HUDEP-2 (cell line): ENCODE results near the gene GFER.
A peak's percentile ranks its signal among the peaks of the same experiment; 100 is the strongest.

Experiments
- DNase-seq, 76 experiments: peaks; one replicate each; lab custom pipeline; 2025; ENCODE audit not compliant: unreplicated experiment in 76 of 76; lab: John Stamatoyannopoulos, UW

Gene GFER

DNA sequence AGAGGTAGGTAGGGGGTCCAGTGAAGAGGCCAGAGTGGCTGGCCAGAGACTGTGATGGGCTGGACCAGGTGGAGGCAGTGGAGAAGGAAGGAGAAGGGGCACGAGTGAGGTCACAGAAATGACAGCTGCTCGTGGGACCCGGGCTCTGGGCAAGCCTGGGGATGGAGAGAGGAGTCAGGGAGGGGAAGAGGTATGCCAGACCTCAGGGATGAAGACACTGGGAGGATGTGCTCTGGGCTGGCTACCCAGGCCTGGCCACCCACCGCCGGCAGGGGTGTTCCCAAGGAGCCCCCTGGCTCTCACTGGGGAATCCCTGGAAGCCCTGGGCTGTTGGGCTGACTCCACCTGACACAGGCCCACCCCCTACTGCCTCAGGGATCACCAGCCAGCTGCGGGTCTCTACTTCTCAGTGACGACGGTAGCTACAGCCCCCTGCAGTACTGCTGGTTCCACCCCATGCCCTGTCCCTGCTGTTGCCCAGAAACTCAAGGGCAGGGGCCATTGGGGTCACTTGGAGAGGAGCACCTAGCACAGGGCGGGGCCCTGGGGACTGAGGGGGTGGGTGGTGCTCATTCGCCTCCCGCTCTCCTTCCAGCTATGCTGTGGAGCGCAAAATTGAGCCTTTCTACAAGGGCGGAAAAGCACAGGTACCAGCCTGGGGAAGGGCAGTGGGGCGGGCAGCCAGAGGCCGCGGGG, 10.4 kb upstream of the GFER start:
- DNase-seq: no peak

DNA sequence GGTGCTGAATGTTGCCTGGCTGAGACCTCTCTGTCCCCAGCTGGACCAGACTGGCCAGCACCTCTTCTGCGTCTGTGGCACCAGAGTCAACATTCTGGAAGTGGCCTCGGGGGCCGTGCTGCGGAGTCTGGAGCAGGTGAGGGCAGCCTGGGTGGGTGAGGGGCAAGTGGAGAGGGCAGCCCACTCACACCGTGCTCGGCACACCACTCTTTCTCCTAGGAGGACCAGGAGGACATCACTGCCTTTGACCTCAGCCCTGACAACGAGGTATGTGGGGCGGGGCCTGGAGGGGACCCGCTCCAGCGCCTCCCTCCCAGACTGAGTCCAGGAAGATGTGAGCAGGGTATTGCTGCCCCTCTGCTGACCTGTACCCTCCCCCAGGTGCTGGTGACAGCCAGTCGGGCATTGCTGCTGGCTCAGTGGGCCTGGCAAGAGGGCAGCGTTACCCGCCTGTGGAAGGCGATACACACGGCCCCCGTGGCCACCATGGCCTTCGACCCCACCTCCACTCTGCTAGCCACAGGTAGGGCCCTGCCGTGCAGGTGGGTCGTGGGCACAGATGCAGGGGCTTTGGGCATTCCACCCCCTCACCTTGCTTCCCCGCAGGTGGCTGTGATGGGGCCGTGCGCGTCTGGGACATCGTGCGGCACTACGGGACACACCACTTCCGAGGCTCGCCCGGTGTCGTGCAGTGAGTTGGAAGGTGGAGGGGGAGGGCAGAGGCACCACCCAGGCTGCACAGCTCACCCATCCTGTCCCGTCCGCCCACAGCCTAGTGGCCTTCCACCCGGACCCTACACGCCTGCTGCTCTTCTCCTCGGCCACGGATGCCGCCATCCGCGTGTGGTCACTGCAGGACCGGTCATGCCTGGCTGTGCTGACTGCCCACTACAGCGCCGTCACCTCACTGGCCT, 9.6 kb upstream of the GFER start:
- no peak for DNase-seq

DNA sequence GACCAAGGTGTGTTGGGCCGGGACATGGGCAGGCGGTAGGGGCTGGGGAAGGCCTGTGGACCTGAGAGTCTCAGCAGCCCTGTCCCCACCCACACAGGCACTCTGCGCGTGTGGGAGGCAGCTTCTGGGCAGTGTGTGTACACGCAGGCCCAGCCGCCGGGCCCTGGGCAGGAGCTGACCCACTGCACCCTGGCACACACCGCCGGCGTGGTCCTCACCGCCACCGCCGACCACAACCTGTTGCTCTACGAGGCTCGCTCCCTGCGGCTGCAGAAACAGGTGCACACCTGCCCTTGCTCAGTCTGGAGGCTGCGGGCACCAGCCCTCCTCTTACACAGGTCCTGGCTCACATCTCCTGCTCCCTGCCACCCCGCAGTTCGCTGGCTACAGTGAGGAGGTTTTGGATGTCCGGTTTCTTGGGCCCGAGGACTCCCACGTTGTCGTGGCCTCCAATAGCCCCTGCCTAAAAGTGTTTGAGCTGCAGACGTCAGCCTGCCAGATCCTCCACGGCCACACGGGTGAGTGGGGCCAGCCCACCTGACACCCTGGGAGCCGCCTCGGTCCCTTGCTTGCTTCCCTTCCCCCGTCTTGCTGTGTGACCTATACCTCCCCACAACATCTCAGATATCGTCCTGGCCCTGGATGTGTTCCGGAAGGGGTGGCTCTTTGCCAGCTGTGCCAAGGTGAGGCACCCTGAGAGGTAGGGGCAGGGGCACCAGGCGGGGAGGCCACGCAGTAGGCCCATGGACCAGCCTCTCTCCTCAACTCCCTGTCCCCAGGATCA, 8.4 kb upstream of the GFER start:
- DNase-seq: no peak

DNA sequence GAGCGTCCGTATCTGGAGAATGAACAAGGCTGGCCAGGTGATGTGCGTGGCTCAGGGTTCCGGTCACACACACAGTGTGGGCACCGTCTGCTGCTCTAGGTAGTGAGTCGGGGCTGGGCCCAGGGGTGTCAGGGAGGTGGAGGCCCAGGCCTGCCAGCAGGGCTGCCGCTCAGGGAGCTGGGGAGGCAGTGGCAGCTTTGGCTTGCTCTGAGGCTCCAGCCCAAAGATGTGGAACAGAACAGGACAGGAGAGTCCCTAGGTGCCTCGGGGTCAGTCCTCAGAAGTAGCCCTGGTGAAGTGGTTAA, 7.8 kb upstream of the GFER start:
- no peak for DNase-seq

DNA sequence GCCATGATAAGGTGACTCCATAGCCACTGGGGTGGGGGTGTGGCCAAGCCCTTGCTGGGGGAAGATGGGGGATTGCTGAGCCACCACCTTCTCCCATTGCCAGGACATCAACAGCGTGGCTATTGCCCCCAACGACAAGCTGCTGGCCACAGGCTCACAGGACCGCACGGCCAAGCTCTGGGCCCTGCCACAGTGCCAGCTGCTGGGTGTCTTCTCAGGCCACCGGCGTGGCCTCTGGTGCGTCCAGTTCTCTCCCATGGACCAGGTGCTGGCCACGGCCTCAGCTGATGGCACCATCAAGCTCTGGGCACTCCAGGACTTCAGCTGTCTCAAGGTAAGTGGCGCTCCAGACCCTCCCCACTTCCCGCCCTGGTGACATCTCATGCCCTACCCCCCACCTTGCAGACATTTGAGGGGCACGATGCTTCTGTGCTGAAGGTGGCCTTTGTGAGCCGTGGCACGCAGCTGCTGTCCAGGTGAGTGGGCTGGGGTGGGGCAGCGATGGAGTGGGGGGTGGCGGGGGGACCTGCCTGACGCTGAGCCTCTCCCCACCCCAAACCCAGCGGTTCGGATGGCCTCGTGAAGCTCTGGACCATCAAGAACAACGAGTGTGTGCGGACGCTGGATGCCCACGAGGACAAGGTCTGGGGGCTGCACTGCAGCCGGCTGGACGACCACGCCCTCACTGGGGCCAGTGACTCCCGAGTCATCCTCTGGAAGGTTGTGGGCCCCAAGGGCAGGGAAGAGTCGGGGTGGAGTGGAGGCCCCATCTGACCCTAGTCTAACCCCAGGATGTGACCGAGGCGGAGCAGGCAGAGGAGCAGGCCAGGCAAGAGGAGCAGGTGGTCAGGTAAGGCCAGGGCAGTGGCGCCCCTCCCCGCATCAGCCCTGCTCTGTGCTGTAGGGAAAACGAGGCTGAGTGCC, 6.8 kb upstream of the GFER start:
- DNase-seq: no peak

DNA sequence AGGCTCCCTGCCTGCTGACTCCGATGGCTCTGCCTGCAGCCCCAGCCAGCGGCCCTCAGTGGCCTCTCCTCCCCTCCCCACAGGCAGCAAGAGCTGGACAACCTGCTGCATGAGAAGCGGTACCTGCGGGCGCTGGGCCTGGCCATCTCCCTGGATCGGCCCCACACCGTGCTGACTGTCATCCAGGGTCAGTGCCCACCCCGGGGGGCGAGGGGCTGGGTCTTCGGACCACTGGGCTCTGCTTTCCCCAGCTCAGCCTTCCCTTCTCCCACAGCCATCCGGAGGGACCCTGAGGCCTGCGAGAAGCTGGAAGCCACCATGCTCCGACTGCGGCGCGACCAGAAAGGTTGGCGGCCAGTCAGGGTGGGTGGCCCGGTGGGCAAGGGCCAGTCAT, 6.1 kb upstream of the GFER start:
- DNase-seq: no peak

DNA sequence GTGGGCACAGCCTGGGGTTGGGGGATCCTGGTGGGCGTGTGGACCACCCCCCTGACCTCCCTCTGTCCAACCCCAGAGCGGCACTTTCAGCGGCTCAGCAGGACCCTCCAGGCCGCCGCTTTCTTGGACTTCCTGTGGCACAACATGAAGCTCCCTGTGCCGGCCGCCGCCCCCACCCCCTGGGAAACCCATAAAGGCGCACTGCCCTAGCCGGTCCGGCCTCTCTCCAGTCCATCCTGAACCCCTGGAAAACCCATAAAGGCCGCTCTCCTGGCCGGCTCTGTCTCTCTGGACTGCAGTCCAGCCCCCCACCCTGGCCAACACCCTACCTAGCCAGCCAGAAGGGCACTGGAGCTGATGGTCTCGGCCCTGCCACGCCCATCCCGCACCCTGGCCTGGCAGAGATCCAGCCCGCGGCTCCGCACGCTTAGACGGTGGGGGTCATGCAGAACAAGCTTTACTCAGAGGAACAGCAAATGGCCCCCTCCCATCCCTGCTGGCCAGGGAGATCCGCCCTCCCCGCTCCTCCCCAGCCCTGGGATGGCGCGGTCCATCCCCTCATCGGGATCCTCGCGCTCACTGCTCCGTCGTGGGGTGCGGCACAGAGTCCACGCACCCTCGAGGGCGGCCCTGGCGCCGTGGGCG, 5.4 kb upstream of the GFER start:
- no peak for DNase-seq

DNA sequence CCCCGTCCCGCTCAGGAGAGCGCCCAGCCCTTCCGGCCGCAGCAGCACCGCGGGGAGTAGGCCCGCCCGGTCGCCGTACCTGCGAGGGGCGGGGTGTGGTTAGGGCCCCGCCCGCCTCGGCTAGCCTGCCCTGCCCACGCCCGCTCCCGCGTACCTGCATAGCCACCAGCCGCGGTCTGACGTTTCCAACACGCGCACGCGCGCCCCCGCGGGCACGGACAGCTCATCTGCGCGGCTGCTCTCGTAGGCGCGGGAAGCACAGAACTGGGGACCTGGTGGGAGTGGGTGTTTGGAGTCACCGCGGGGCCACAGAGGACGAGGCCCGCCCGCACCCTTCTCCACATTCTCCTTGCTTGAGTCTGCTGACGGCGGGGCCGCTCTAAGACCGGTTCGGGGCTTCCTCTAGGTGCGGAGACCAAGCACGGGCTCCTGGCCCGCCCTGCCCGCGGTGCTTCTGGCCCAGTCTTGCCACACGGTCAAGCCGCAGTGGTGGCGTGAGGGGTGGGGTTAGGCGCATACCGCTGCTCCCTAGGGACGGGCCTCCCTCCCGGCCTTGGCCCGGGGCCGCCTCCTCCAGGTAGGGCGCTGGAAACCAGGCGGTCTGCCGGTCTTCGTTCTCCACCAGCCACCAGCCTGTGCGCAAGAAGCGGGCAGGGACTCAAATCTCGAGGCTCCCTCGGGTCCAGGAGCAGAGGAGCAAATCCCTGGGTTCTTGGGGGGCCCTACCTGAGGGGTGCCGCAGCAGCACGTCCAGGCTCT, 4.5 kb upstream of the GFER start:
- DNase-seq: no peak

DNA sequence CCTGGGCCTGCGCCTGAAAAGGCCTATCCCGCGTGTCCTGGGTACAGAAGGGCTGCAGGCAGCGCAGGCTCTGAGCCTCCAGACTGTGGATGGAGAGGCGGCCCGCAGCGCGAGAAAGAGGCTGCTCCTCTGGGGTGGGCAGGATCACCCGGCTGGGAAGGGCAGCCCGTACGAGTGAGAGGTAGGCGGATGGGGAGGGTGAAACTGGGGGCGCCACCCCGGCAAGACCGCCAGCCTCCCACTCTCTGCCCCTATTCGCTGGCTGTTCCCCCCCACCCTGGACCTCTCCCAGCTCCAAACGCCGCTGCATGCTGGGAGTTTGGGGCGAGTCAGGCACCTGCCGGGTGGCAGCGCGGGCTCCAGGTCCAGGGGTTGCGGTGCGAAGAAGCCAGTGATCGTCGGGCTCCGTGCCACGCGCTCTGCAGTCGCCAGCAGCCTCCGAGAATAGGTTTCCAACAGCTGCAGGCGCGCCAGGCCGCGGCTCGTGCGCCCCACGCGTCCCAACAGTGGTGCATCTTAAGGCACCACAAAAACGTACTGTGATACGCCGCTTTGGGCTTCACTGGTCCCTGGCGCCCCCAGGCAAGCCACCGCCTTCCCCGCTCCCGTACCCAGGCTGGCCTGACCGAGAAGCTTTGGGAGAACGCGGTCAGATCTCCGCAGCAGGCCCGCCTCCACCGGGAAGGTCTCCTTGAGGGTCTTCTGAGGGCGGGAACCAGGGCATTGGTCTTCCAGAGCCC, 3.8 kb upstream of the GFER start:
- no peak for DNase-seq

DNA sequence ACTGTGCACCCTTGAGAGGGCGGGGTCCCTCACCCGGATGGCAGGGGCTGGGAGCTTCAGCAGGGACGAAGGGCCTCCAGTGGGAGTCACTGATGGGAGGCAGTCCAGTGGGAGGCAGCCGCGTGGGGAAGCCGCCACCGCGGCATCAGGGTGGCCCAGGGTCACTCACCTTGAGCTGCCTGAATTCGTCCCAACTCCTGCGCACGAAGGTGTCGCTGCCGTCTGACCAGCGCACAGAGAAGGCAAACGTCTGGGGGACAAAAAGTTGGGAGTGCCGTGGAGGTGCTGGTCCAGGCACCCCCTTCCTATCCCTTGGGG, 3.3 kb upstream of the GFER start:
- no peak for DNase-seq

DNA sequence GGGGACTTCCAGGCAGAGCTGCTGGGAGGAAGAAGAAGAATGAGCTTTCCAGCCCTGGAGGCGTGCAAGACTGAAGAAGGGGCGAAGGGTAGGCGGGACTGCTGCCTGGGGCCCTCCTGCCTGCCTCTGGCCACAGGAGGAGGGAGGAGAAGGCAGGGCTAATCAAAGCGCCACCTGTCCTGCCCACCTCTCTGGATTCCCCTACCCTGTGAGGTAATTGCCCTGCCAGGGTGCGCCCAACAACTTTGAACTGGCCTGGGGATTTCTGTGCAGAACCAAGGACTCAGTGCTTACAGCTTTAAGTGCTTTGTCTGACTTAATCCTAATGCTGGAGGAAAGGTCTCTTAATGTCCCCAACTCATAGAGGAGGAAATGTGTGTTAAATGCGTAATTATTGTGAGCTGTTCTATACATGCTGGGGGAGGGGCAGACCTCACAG, 2.6 kb upstream of the GFER start, which contains the start of gene NOXO1:
Gene NOXO1 (minus strand): TSS at position 72 of the 439 bp plus-strand sequence. CDS start 290 bp downstream, outside the sequence.
- no peak for DNase-seq

DNA sequence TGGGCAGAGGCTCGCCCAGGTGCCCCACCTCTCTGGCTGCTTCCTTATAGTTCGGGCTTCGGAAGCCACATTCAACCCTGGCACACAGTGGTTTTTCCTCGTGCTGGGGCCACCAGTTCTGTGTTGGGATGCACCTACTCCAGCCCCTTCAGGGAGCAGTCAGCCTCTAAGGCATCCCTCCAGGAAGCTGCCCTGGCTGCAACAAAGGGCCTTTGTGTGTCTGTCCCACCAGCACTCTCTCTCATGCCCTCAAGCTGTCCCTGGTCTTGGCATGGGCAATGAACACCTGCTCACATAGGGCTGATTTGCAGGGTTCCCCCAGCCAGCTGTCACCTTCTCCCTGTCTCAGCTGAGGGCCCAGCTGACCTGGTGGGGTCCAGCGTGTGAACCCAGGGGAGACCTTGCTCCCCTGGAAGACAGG, 2.0 kb upstream of the GFER start:
- no peak for DNase-seq

DNA sequence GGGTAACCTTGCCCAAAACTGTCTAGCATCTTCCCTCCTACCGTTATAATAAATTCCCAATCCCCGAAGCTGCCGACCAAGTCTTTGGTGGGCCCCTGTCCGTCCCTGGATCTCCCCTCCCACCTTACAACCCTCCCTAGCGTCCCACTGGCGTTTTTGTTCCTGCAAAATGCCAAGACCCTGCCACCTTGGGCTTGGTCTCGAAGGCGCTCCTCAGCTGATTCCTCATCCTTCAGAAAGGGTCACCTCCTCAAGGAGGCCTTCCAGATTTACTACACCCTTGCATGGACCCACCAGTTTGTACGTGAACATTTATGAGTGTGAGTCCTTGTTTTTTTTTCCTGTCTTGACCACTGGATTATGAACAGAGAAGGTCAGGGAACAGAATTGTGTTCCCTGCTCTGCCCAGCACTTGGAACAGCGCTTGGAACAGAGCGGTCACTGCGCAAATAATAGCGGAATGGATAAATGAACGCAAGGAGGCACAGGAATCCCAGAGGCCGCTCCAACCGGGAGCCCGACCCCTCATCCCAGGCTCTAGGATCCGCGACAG, 926 bp upstream of the GFER start:
- DNase-seq: no peak

DNA sequence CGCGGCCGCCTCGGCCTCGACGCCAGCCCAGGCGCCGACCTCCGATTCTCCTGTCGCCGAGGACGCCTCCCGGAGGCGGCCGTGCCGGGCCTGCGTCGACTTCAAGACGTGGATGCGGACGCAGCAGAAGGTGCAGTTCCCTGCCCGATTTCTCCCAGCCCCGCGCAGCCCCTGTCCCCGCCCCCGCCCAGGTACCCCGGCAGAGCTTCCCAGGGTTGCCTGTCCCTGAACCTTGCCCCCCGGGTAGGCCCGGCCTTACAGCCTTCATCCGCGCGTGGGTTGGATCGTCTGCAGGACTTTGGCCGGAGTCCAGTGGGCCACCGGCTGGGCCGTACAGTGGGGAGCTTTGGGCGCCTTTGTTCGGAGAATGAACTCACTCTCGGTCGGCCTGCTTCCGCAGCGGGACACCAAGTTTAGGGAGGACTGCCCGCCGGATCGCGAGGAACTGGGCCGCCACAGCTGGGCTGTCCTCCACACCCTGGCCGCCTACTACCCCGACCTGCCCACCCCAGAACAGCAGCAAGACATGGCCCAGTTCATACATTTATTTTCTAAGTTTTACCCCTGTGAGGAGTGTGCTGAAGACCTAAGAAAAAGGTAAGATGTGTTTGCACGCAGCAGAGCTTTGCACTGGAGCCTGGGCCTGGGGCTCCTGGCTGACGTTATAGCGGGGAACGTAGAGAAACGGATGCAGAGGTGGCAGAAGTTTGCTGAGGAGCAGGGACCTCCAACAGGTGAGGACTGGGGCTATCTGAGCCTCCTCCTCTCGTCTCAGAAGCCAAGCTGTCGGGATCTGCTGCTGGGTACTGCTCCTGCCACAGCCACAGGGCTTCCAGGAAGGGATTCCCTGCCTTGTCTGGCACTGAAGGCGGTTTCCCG, 593 bp downstream of the GFER start:
- peak in 6 of 76 experiments; percentile 21 to 55 (median 51) for DNase-seq

DNA sequence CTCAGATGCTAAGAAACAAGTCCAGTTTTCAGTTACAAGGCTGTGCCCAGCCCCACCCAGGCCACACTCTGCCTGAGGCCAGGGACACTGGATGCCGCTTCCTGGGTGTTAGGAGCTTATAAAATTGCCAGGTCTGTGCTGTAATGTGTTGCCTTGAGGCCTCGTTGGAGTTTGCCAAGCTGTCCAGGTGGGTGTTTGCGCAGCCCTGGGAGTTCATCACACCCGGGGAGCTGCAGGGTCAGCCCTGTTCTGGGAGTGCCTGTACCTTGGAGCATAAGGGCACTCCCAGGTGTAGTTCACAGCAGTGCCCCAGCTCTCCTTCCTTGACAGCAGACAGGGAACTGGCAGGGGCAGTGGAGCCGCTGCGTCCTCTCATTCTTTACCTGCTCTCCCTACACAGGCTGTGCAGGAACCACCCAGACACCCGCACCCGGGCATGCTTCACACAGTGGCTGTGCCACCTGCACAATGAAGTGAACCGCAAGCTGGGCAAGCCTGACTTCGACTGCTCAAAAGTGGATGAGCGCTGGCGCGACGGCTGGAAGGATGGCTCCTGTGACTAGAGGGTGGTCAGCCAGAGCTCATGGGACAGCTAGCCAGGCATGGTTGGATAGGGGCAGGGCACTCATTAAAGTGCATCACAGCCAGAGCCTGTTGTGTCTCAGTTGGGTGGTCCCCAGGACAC, 1.6 kb downstream of the GFER start:
- no peak for DNase-seq

DNA sequence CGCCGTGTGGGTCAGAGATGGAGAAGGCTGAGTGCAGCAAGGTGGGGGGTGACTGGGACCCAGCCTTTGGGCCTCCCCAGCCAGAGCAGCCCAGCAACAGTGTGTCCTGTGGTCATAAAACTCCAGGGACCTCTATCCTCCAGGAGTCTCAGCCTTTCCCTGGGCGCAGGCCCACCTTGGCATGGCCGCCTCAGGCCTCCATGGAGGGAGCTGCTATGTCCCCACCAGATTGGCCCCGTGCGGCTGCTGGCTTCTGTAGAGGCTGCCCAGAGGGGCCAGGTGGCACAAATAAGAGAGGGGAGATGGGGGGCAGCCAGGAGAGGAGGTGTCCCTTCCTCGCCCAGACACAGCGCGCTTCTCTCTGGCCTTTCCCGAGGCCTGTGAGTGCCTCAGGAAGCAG, 3.2 kb downstream of the GFER start:
- no peak for DNase-seq
